ENCODE results near the gene FAM228A.

- no peak for TF ChIP-seq REST (IDR thresholded peaks at IDR 0.05; ENCODE audit: low read depth)
- TF ChIP-seq CEBPB (IDR thresholded peaks at IDR 0.05), result no peak
- no peak for TF ChIP-seq ZBTB7A (IDR thresholded peaks at IDR 0.05; ENCODE audit: low read depth)
- no peak for TF ChIP-seq EP300 (IDR thresholded peaks at IDR 0.05; ENCODE audit: borderline replicate concordance)
- no peak for TF ChIP-seq NFIC (IDR thresholded peaks at IDR 0.05)
These were observed 15.1 kb upstream of the FAM228A start for GRCh38 chr2:24159708-24160107.

Data from Ishikawa (cell line).